Right lobe of liver (tissue), 4 donors: Measurements from ENCODE around the gene SLC39A11.

ENCODE experiments used
- CTCF ChIP-seq, 4 donors: fragments of 200-600 bp in 3 of 4; fragments of 450-650 bp in 1 of 4; IDR thresholded peaks; one replicate each; pipeline versions ENCODE4 v1.5.1 to v1.8.0; 2016 to 2022; ENCODE audit warnings: antibody characterized with exemption in 4 of 4, mild to moderate bottlenecking in 2 of 4
- POLR2A ChIP-seq: fragments of 450-650 bp; IDR thresholded peaks from one replicate; pipeline ENCODE4 v1.6.1; 2017; ENCODE audit warnings: antibody characterized with exemption, mild to moderate bottlenecking
- donor health status: DM: no; HTN: no; CAD: no.
- donor health status: DM: no; HTN: no; CAD: no.
- donor health status: DM: no; HTN: yes; CAD: no.

- TF ChIP-seq POLR2A, result no peak
- no peak for TF ChIP-seq CTCF (IDR thresholded peaks at IDR 0.05)
These were observed 460.4 kb downstream of the SLC39A11 start for GRCh38 chr17:72631949-72632684.
